ENCODE data around the gene OR10G4. TPM values are rescaled to one million over a fixed set of nuclear protein-coding genes. Genes with fewer than 3 reads are reported as not detected.

OR10G4 gene
- total and polyA plus RNA-seq, 2 of the 4 experiments (the other 2 are of a cell fraction): not detected

DNA sequence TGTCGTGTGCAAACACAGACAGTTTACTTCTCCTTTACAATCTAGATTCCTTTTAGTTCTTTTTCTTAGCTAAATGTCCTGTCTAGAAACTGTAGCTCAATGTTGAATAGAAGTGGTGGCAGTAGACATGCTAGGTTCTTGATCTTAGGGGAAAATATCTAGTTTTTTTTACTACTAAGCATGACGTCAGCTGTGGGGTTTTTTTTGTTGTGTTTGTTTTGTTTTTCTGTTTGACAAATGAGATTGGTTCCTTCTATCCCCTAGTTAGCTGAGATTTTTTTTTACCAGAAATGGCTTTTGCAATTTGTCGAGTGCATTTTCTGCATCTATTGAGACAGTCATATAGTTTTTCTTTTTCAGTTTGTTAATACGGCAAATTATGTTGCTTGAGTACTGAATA, 30.6 kb downstream of the OR10G4 start:
- no peak overlapping the region for H2AK9ac ChIP-seq (replicated peaks; ENCODE audit: low read depth, low read length, poor library complexity)
- in situ Hi-C loops (cut with MboI; ENCODE audit: low sequenced_read_pairs): no loop called here

More for the DNA sequence above, 30.6 kb downstream of the OR10G4 start:
- Histone ChIP-seq H2BK120ac (ENCODE audit: low read depth, low read length) (no peak overlapping the region), H3K27ac (ENCODE audit: insufficient read depth, low read length) (no peak overlapping the region), H2AK5ac (ENCODE audit: low read depth, low read length) (no peak overlapping the region), H3K23ac (ENCODE audit: low read depth, low read length) (no peak overlapping the region), H3K4me1 (ENCODE audit: control insufficient read depth, insufficient read depth, low read length) (no peaks in the 10 kb centered on the region), H4K91ac (ENCODE audit: insufficient read depth, low read depth, low read length) (no peak overlapping the region), H3K79me1 (ENCODE audit: low read depth in 1 of 2, low read length in 2 of 2) (no peaks in the 10 kb centered on the region), H3K14ac (replicated peaks; ENCODE audit: low read depth, low read length) (no peak overlapping the region), H3K9me3 (ENCODE audit: control insufficient read depth, insufficient read depth, low read length) (peaks cover 2% of the 10 kb centered on the region; the same call in 1 of the 2 replicates), H2BK20ac (ENCODE audit: low read depth, low read length) (no peak overlapping the region), H4K8ac (ENCODE audit: low read depth in 2 of 2, low read length in 2 of 2) (no peak overlapping the region), H3K4me2 (ENCODE audit: low read depth, low read length) (no peak overlapping the region), H4K20me1 (ENCODE audit: insufficient read depth, low read length) (no peaks in the 10 kb centered on the region), H2BK15ac (ENCODE audit: low read depth, low read length) (no peak overlapping the region), H3K27me3 (ENCODE audit: control insufficient read depth, insufficient read depth, low read length) (no peaks in the 10 kb centered on the region), H2BK5ac (ENCODE audit: low read depth, low read length, poor library complexity, severe bottlenecking) (no peak overlapping the region), H4K5ac (ENCODE audit: low read depth, low read length) (no peak overlapping the region), H3K36me3 (ENCODE audit: control insufficient read depth, insufficient read depth, low read length) (no peaks in the 10 kb centered on the region), H3K56ac (ENCODE audit: extremely low read depth, insufficient read depth, low read length) (no peak overlapping the region), H3K4ac (ENCODE audit: low read depth, low read length) (no peak overlapping the region), H3K4me3 (ENCODE audit: insufficient read depth, low read depth, low read length) (no peak overlapping the region), H3K9me1 (ENCODE audit: insufficient read depth, low read length) (no peaks in the 10 kb centered on the region), H2AFZ (replicated peaks; ENCODE audit: low read length, poor library complexity) (no peak overlapping the region), H3K18ac (ENCODE audit: low read depth, low read length) (no peak overlapping the region), H3K9ac (ENCODE audit: low read depth, low read length) (no peak overlapping the region)
- DNase-seq (no peak), ATAC-seq (ENCODE audit: low read depth) (no peak)
- intact Hi-C loops (cut with micrococcal nuclease) (no loop called here), dilution Hi-C loops (cut with HindIII; ENCODE audit: low sequenced_read_pairs, unreplicated experiment) (no loop called here)
- CTCF ChIA-PET: no interaction called here
- BruUV-seq (replicated peaks): no TSS peak
- POLR2A ChIA-PET (ENCODE audit: unreplicated experiment): interaction anchor here (0.7 kb wide), 1 partner anchor 580 kb away, joined by 3 read pairs; no protein-coding TSS in a partner anchor
- WGBS, 2 experiments (ENCODE audit: extremely low coverage in 2 of 2, insufficient read length in 1 of 2): no CpG with 5 or more reads among the region's 4 CpGs
- TF ChIP-seq FOS (IDR thresholded peaks at IDR 0.05; ENCODE audit: low read depth, low read length) (no peak), POLR2A (IDR thresholded peaks at IDR 0.05; ENCODE audit: low read depth, low read length) (no peak), RCOR1 (IDR thresholded peaks at IDR 0.05; ENCODE audit: insufficient replicate concordance, low read length) (no peak), CEBPB (IDR thresholded peaks at IDR 0.05; ENCODE audit: low read depth, low read length) (no peak), RFX5 (IDR thresholded peaks at IDR 0.05; ENCODE audit: low read depth, low read length) (no peak)

Data from IMR-90 (cell line).